BJ (cell line): ENCODE measurements around the gene CRYAA. TPM values are rescaled to one million over a fixed set of nuclear protein-coding genes. Genes with fewer than 3 reads are reported as not detected.

ENCODE experiments used
- CTCF ChIA-PET: fragments of 350-600 bp; formaldehyde crosslinking; extraction: SDS; loops from one replicate; lab custom pipeline; 2021; ENCODE audit warnings: antibody characterized with exemption, inconsistent platforms; lab: Yijun Ruan, JAX
- POLR2A ChIA-PET: fragments of 300-600 bp; sonication (Branson Sonifier 250); formaldehyde crosslinking; extraction: SDS; loops from one replicate; lab custom pipeline; 2021; ENCODE audit warnings: antibody characterized with exemption; lab: Charles Lee
- DNase-seq: peaks from one replicate; pipeline ENCODE4 v3.0.0-alpha.2; 2011; ENCODE audit warnings: low read depth
- H3K27me3 ChIP-seq: 2 replicates; pipeline ENCODE4 v1.6.0; 2011; ENCODE audit warnings: low read length; ENCODE audit not compliant: control insufficient read depth, insufficient read depth
- H3K36me3 ChIP-seq: 2 replicates; pipeline ENCODE4 v1.5.1; 2011; ENCODE audit warnings: low read length; ENCODE audit not compliant: control insufficient read depth, insufficient read depth
- H3K4me3 ChIP-seq: 2 replicates; pipeline ENCODE4 v1.5.1; 2011; ENCODE audit warnings: low read depth, mild to moderate bottlenecking, control low read depth, low read length
- polyA plus RNA-seq: library from polyadenylated mRNA; depleted of rRNA; stranded (reverse); fragments of >200 nt; gene quantifications from 2 replicates; pipeline ENCODE4 v1.2.3, GENCODE V29; 2011
- TF ChIP-seq, protein P1 (sequence below): IDR thresholded peaks from 2 replicates; pipeline ENCODE4 v1.5.1; 2011; ENCODE audit warnings: low read depth, mild to moderate bottlenecking, control low read depth, inconsistent platforms, low read length, moderate library complexity; ENCODE audit not compliant: insufficient read depth

CRYAA gene
- polyA plus RNA-seq, 1 experiment = not detected

DNA sequence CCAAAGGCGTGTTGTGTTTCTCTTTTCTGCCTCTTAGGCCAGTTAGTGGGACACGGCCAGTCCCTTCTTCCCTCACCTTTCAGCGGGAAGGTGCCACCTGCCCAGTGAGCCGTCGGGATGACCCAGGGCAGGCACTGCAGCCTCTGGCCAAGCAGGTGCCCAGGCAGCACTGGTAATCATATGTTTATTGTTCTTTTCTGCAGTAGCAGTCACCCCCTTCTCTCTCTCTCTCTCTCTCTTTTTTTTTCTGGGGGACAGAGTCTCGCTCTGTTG, 38.2 kb downstream of the CRYAA start:
- H3K4me3 ChIP-seq = no peak overlapping the region
- no peak for DNase-seq
- no peaks in the 10 kb centered on the region for H3K36me3 ChIP-seq
- H3K27me3 ChIP-seq = peaks cover 12% of the 10 kb centered on the region
- ChIA-PET POLR2A (no interaction called here), CTCF (interaction anchor here (0.6 kb wide), 1 partner anchor 519 kb away, joined by 4 read pairs; no protein-coding TSS in a partner anchor)
- TF ChIP-seq, protein P1, sequence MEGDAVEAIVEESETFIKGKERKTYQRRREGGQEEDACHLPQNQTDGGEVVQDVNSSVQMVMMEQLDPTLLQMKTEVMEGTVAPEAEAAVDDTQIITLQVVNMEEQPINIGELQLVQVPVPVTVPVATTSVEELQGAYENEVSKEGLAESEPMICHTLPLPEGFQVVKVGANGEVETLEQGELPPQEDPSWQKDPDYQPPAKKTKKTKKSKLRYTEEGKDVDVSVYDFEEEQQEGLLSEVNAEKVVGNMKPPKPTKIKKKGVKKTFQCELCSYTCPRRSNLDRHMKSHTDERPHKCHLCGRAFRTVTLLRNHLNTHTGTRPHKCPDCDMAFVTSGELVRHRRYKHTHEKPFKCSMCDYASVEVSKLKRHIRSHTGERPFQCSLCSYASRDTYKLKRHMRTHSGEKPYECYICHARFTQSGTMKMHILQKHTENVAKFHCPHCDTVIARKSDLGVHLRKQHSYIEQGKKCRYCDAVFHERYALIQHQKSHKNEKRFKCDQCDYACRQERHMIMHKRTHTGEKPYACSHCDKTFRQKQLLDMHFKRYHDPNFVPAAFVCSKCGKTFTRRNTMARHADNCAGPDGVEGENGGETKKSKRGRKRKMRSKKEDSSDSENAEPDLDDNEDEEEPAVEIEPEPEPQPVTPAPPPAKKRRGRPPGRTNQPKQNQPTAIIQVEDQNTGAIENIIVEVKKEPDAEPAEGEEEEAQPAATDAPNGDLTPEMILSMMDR = no peak

DNA sequence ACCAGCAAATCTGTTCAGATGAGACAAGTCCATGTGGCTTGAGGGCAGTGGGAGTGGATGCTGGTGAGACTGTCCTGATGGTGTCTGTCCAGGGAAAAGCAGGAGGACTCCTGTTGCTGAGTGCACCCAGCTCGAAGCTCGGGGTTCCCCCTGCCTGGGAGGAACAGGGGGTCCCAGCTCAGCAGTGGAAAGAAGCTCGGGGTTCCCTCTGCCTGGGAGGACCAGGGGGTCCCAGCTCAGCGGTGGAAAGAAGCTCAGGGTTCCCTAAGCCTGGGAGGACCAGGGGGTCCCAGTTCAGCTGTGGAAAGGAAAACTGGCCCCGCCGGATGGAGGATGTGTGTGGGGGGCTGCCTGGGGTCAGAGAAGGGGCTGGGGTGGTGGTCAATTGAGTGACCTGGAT, 39.1 kb downstream of the CRYAA start:
- no peak for DNase-seq
- TF ChIP-seq, protein P1 = no peak
- Histone ChIP-seq H3K4me3 (no peak overlapping the region), H3K36me3 (no peaks in the 10 kb centered on the region), H3K27me3 (peaks cover 12% of the 10 kb centered on the region)
- CTCF ChIA-PET = interaction anchor here (0.6 kb wide), 1 partner anchor 518 kb away, joined by 4 read pairs; no protein-coding TSS in a partner anchor
- POLR2A ChIA-PET = no interaction called here

DNA sequence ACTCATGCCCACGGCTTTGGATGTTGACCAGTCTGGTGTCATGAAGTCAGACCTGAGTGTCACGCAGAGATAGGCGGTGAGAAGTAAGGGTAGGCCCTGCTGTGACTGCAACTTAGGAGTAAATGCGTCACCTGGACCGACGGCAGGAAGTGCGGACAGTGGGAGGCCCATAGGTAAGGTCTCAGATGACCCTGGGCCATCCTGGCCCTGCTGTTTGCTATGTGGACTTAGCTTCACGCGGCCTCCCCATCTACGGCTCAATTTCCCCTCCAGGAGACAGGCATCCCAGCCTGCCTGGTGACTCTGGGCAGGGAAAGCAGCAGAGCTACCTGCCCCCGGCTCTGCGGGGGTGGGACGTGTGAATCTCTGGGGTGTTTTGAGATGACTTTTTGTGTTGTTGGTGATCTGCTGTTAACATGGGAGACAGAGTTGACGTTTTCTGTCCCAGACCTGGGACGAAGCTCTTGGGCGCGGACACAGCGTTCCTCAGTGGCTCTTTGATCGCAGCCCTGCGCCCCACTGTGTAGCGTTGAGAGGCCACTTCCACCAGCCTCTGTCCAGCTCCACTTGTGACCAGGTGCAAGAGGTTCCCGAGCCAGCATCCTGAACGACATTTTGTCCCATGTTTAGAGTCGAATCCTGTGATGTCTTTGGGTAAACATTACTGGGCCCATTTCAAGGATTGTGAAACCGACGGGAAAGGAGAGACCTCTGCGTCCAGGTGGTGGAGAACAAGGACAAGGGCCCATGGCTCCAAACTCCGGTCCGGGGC, 39.9 kb downstream of the CRYAA start:
- TF ChIP-seq, protein P1 = no peak
- ChIA-PET POLR2A (no interaction called here), CTCF (no interaction called here)
- H3K27me3 ChIP-seq = peaks cover 12% of the 10 kb centered on the region
- H3K36me3 ChIP-seq = no peaks in the 10 kb centered on the region
- no peak for DNase-seq
- no peak overlapping the region for H3K4me3 ChIP-seq

DNA sequence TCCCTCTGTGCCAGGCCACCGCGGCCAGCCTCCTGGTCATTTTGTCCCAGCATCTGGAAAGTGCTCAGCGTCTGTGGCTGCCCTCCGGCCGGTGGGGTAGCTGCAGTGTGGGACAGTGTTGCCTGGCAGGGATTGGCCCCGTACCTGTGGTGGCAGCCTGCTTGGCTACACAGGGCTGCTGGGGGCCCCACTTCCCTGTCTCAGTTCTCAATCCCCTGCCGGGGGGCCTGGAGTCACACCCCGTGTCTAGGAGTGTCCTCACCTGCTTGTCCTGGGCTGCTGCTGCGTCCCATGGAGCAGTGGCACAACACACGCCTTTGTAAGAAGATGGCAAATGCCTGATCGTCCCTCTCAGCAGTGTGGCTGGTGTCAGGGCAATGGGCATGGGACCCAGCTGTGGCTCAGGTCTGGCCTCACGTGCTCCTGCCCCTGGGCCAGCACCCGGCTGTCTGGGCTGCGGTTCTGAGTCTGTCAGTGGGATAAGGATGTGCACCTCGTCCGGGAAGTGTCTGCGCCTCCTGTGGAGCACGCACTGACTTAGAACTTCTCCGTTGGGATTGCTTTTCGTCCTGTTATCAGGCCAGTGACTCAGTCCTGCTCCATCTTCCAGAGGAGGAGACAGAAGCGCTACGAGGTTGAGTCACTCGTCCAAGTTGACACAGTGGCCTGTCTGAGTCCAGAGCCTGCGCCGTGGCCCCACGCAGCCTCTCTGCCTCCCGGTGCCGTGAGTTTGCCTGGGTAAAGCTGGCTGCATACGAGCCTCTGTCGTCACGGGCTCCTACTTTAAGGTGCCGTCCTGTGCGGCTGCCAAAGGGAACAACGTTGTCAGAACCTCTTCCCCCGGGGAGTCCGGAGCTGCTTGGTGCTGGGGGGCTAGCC, 41.0 kb downstream of the CRYAA start:
- H3K4me3 ChIP-seq = no peak overlapping the region
- peaks cover 10% of the 10 kb centered on the region for H3K27me3 ChIP-seq
- TF ChIP-seq, protein P1 = no peak
- no peaks in the 10 kb centered on the region for H3K36me3 ChIP-seq
- ChIA-PET CTCF (no interaction called here), POLR2A (no interaction called here)
- no peak for DNase-seq

DNA sequence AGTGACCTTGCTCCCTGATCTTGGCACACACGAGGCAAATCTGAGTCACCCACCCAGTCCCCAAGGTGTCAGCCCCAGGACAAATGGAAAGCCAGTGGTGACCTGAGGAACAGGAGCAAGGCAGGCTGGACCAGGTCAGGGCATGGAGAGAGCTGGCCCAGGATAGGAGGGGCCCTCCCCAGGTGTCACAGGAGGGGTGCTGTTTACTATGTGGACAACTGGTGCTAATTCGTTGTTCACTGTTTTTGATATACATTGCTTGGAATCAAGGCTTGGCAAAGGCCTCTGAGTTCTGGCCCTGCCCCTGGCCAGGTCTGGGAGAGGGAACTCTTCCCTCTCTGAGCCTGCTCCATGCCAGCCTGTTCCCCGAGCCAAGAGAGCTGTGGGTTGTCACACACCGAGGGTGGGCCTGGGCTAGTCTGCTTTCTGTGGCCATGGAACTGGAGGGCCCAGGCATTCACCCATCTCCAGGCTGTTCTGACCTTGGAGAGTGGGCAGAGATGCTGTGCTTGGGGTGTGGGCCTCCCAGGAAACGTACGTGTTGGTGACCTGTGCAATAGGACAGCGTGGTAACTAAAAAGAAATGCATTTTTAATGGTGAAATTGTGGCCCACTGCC, 41.8 kb downstream of the CRYAA start:
- no peak for DNase-seq
- Histone ChIP-seq H3K36me3 (no peaks in the 10 kb centered on the region), H3K4me3 (no peak overlapping the region), H3K27me3 (peaks cover 10% of the 10 kb centered on the region)
- TF ChIP-seq, protein P1 = no peak
- POLR2A ChIA-PET = no interaction called here
- CTCF ChIA-PET = no interaction called here
